Neural cell (in vitro differentiated cells): ENCODE results near the gene PATL2. TPM values are rescaled to one million over a fixed set of nuclear protein-coding genes. Genes with fewer than 3 reads are reported as not detected.
"Not testable (repeated sequence)": the region's sequence is repeated elsewhere in the genome, so short reads cannot be mapped to it uniquely, and the experiment has no call there.

Source experiments
- H2AFZ ChIP-seq: fragments of 200-600, 300-800 bp; sonication (generic), shearing (Covaris generic); 2 replicates; pipeline ENCODE4 v1.6.0; 2014; ENCODE audit warnings: low read depth, mild to moderate bottlenecking, antibody characterized with exemption, low read length, moderate library complexity
- H3F3A ChIP-seq: fragments of 200-600 bp; shearing (Covaris generic); 2 replicates; pipeline ENCODE4 v1.6.1; 2016; ENCODE audit warnings: mild to moderate bottlenecking, moderate library complexity, mixed read lengths, antibody characterized with exemption, low read length; ENCODE audit not compliant: insufficient read depth, poor library complexity, severe bottlenecking
- H3K27ac ChIP-seq: fragments of 200-600, 300-800 bp; sonication (generic), shearing (Covaris generic); 2 replicates; pipeline ENCODE4 v1.5.1; 2014; ENCODE audit warnings: mild to moderate bottlenecking, low read length, moderate library complexity
- H3K27me3 ChIP-seq: fragments of 300-800, 200-600 bp; sonication (generic), shearing (Covaris generic); 2 replicates; pipeline ENCODE4 v1.6.0; 2014; ENCODE audit warnings: mild to moderate bottlenecking, low read depth, low read length, moderate library complexity; ENCODE audit not compliant: insufficient read depth
- H3K36me3 ChIP-seq: fragments of 300-800, 200-600 bp; sonication (generic), shearing (Covaris generic); 2 replicates; pipeline ENCODE4 v1.5.1; 2014; ENCODE audit warnings: mild to moderate bottlenecking, antibody characterized with exemption, low read length, moderate library complexity; ENCODE audit not compliant: insufficient read depth
- H3K4me2 ChIP-seq: fragments of 300-800, 200-600 bp; sonication (generic), shearing (Covaris generic); 2 replicates; pipeline ENCODE4 v1.6.0; 2014; ENCODE audit warnings: mild to moderate bottlenecking, low read length
- H3K4me3 ChIP-seq: fragments of 300-800, 200-600 bp; sonication (generic), shearing (Covaris generic); 2 replicates; pipeline ENCODE4 v1.5.1; 2014; ENCODE audit warnings: mild to moderate bottlenecking, low read length, moderate library complexity
- H3K79me2 ChIP-seq: fragments of 200-600 bp; shearing (Covaris generic); replicated peaks from 2 replicates; pipeline ENCODE4 v1.6.0; 2014; ENCODE audit warnings: mild to moderate bottlenecking, low read length, moderate library complexity; ENCODE audit not compliant: insufficient read depth
- H3K9ac ChIP-seq: fragments of 300-800, 200-600 bp; sonication (generic), shearing (Covaris generic); 2 replicates; pipeline ENCODE4 v1.6.1; 2016; ENCODE audit warnings: mild to moderate bottlenecking, low read length, mixed read lengths
- H3K9me2 ChIP-seq: fragments of 200-600 bp; shearing (Covaris generic); 2 replicates; pipeline ENCODE4 v1.6.1; 2016; ENCODE audit warnings: mild to moderate bottlenecking, low read length, mixed read lengths; ENCODE audit not compliant: insufficient read depth
- H3K9me3 ChIP-seq: fragments of 200-600, 300-800 bp; sonication (generic), shearing (Covaris generic); 2 replicates; pipeline ENCODE4 v1.6.1; 2016; ENCODE audit warnings: mild to moderate bottlenecking, mixed run types, low read length, moderate library complexity, mixed read lengths
- H4K20me1 ChIP-seq: fragments of 200-600 bp; shearing (Covaris generic); 2 replicates; pipeline ENCODE4 v1.6.1; 2016; ENCODE audit warnings: mild to moderate bottlenecking, mixed run types; ENCODE audit not compliant: insufficient read depth
- CTCF ChIP-seq: fragments of 450-650 bp; IDR thresholded peaks from 2 replicates; pipeline ENCODE4 v1.5.1; 2014; ENCODE audit warnings: antibody characterized with exemption, mild to moderate bottlenecking, moderate library complexity; ENCODE audit not compliant: poor library complexity, severe bottlenecking
- EP300 ChIP-seq: fragments of 450-650 bp; conservative IDR thresholded peaks from 2 replicates; pipeline ENCODE4 v1.6.1; 2014; ENCODE audit warnings: antibody characterized with exemption, mild to moderate bottlenecking, moderate library complexity; ENCODE audit not compliant: poor library complexity, severe bottlenecking
- EZH2 ChIP-seq: fragments of 200-600, 300-800 bp; shearing (Covaris generic), sonication (generic); IDR thresholded peaks from 2 replicates; pipeline ENCODE4 v1.6.1; 2014; ENCODE audit warnings: antibody characterized with exemption, low read length, borderline replicate concordance, mild to moderate bottlenecking; ENCODE audit not compliant: insufficient read depth, poor library complexity, severe bottlenecking
- MXI1 ChIP-seq: fragments of 450-650 bp; conservative IDR thresholded peaks from 2 replicates; pipeline ENCODE4 v1.6.1; 2014; ENCODE audit warnings: antibody characterized with exemption, mild to moderate bottlenecking; ENCODE audit not compliant: poor library complexity, severe bottlenecking
- POLR2AphosphoS5 ChIP-seq: IDR thresholded peaks from 2 replicates; pipeline ENCODE4 v1.6.1; 2012
- RAD21 ChIP-seq: fragments of 450-650 bp; conservative IDR thresholded peaks from 2 replicates; pipeline ENCODE4 v1.6.1; 2014; ENCODE audit warnings: antibody characterized with exemption, mild to moderate bottlenecking, moderate library complexity
- REST ChIP-seq: IDR thresholded peaks from 2 replicates; pipeline ENCODE4 v1.6.1; 2012; ENCODE audit warnings: borderline replicate concordance
- SMC3 ChIP-seq: fragments of 450-650 bp; conservative IDR thresholded peaks from 2 replicates; pipeline ENCODE4 v1.6.1; 2014; ENCODE audit warnings: antibody characterized with exemption, mild to moderate bottlenecking, moderate library complexity; ENCODE audit not compliant: poor library complexity
- TAF1 ChIP-seq: IDR thresholded peaks from 2 replicates; pipeline ENCODE4 v1.6.1; 2012; ENCODE audit warnings: low read depth
- polyA plus RNA-seq: library from polyadenylated mRNA; depleted of rRNA; stranded (reverse); fragments of >200 nt; gene quantifications from 2 replicates; pipeline ENCODE4 v1.2.3, GENCODE V29; 2014

Gene PATL2
- polyA plus RNA-seq, 1 donor from 2014 or later: not detected

GRCh38 chr15:44720000-44720435 lies 8.9 kb upstream of the PATL2 start:
- H3K9me2 ChIP-seq, H3K27ac ChIP-seq: not testable (repeated sequence)

DNA sequence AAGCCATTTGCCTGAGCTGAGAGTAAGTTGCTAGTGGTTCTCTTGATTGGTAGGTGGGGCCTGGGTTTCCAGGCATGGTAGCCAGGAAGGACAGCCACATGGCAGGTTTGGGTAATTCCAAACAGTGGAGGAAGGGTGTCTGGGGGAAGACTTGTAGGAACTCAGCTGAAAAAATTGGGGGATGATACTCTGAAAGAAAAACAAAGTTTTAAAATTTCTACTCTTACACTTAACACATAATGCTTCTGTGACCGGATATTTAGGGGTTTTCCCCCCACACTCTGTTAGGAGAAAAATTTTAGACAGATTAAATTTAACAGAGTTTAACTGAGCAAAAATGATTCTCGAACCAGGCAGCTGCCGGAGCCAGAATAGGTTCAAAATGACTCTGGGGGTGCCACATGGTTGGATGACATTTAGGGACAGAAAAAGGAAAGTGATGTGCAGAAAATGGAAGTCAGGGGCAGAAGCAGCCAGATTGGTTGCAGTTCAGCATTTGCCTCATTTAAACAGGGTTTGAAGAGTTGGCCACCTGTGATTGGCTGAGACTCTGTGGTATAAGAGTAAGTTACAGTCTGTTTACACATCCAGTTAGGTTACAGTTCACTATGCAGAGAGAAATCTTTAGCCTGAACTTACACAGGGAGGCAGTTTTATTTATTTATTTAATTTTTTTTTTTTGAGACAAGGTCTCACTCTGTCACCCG lies 8.3 kb upstream of the PATL2 start:
- no peaks in the 10 kb centered on the region for H3K27me3 ChIP-seq
- H3K27ac ChIP-seq: no peak overlapping the region
- no peak overlapping the region for H3K9ac ChIP-seq
- no peaks in the 10 kb centered on the region for H3K9me3 ChIP-seq
- no peaks in the 10 kb centered on the region for H3K36me3 ChIP-seq
- no peaks in the 10 kb centered on the region for H4K20me1 ChIP-seq
- no peaks in the 10 kb centered on the region for H3K9me2 ChIP-seq
- H3K4me3 ChIP-seq: no peak overlapping the region
- H2AFZ ChIP-seq: no peak overlapping the region
- TF ChIP-seq MXI1 (no peak), CTCF (no peak), EZH2 (no peak), RAD21 (no peak)
- no peak overlapping the region for H3K4me2 ChIP-seq
- H3K79me2 ChIP-seq: no peaks in the 10 kb centered on the region
- H3F3A ChIP-seq: no peaks in the 10 kb centered on the region

More at GRCh38 chr15:44720000-44720435, 8.9 kb upstream of the PATL2 start:
- H3K9me3 ChIP-seq, H3K36me3 ChIP-seq, H3K9ac ChIP-seq, H3K4me3 ChIP-seq, H3F3A ChIP-seq, H3K27me3 ChIP-seq, H3K4me2 ChIP-seq, H4K20me1 ChIP-seq, H3K79me2 ChIP-seq, H2AFZ ChIP-seq: not testable (repeated sequence)

DNA sequence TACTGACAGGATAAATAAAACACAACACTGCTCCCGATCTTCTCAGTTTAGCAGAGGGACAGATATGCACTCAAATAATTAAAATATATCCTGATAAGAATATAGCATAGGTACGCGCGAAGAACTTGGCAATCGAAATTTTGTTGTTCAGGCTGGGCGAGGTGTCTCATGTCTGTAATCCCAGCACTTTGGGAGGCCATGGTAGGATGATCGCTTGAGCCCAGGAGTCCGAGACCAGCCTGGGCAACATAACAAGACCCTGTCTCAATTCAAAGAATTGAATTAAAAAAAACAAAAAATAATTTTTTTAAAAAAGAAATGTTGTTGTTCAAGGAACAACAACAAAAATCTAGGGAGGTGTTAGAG lies 7.8 kb upstream of the PATL2 start:
- no peak for TF ChIP-seq TAF1
- TF ChIP-seq MXI1: no peak
- TF ChIP-seq EP300: no peak
- no peak for TF ChIP-seq EZH2
- TF ChIP-seq RAD21: no peak
- no peak for TF ChIP-seq CTCF
- TF ChIP-seq POLR2AphosphoS5: no peak
- TF ChIP-seq SMC3: no peak
- TF ChIP-seq REST: no peak
- no peaks in the 10 kb centered on the region for H3K9me3 ChIP-seq

More for the DNA sequence above, 7.8 kb upstream of the PATL2 start:
- no peaks in the 10 kb centered on the region for H3K36me3 ChIP-seq
- H3K27ac ChIP-seq: no peak overlapping the region
- H3K27me3 ChIP-seq: no peaks in the 10 kb centered on the region
- H3K4me3 ChIP-seq: no peak overlapping the region
- no peaks in the 10 kb centered on the region for H3K79me2 ChIP-seq
- H4K20me1 ChIP-seq: no peaks in the 10 kb centered on the region
- H2AFZ ChIP-seq: no peak overlapping the region
- H3F3A ChIP-seq: no peaks in the 10 kb centered on the region
- H3K9ac ChIP-seq: no peak overlapping the region
- no peaks in the 10 kb centered on the region for H3K9me2 ChIP-seq
- H3K4me2 ChIP-seq: no peak overlapping the region
